Measurements from ENCODE around the gene TCF4. TPM values are rescaled to one million over a fixed set of nuclear protein-coding genes. Genes with fewer than 3 reads are reported as not detected.

Gene TCF4
- total and polyA plus RNA-seq, 4 donors: 14.3 to 356 (median 73.0) TPM

GRCh38 chr18:55439056-55439455 is 148.9 kb downstream of the TCF4 start:
- 85 to 90% methylated on average over 3 of the region's 3 CpGs for WGBS, 2 donors
- Histone ChIP-seq H3K4me1 (ENCODE audit: control insufficient read depth in 5 of 5, insufficient read depth in 5 of 5, low read length in 5 of 5) (peaks cover 0 to 18% (median 0%) of the 10 kb centered on the region in 5 donors), H3K9me3 (ENCODE audit: control insufficient read depth in 4 of 4, insufficient read depth in 3 of 4, low read length in 3 of 4) (no peaks in the 10 kb centered on the region), H3K9ac (ENCODE audit: insufficient read depth in 1 of 2, low read length in 2 of 2) (no peak overlapping the region), H3K4me3 (no peak overlapping the region), H3K27ac (ENCODE audit: low read depth in 1 of 2, low read length in 1 of 2) (no peak overlapping the region), H3K36me3 (ENCODE audit: control insufficient read depth in 4 of 4, insufficient read depth in 4 of 4, low read length in 4 of 4) (no peaks in the 10 kb centered on the region), H3K27me3 (ENCODE audit: control insufficient read depth in 3 of 3, insufficient read depth in 3 of 3, low read length in 2 of 3) (no peaks in the 10 kb centered on the region)
- no peak for ATAC-seq (ENCODE audit: insufficient read depth, low FRiP score)
- DNase-seq: no peak
- no peak for TF ChIP-seq CTCF (IDR thresholded peaks at IDR 0.05; ENCODE audit: control extremely low read depth, extremely low read depth)

- no peak for DNase-seq
- no peaks in the 10 kb centered on the region for H3K9me3 ChIP-seq (ENCODE audit: control insufficient read depth in 4 of 4, insufficient read depth in 3 of 4, low read length in 3 of 4)
- no peak for ATAC-seq (ENCODE audit: insufficient read depth, low FRiP score)
- no peak overlapping the region for H3K9ac ChIP-seq (ENCODE audit: insufficient read depth in 1 of 2, low read length in 2 of 2)
- no peaks in the 10 kb centered on the region for H3K36me3 ChIP-seq (ENCODE audit: control insufficient read depth in 4 of 4, insufficient read depth in 4 of 4, low read length in 4 of 4)
- H3K27ac ChIP-seq (ENCODE audit: low read depth in 1 of 2, low read length in 1 of 2): peak overlapping the region in 1 of 2 donors; percentile 5
- 90 to 100% methylated on average over 1 of the region's 1 CpG for WGBS, 2 donors
- TF ChIP-seq CTCF (IDR thresholded peaks at IDR 0.05; ENCODE audit: control extremely low read depth, extremely low read depth): no peak
- peaks cover 0 to 11% (median under 1%) of the 10 kb centered on the region in 5 donors for H3K4me1 ChIP-seq (ENCODE audit: control insufficient read depth in 5 of 5, insufficient read depth in 5 of 5, low read length in 5 of 5)
- no peak overlapping the region for H3K4me3 ChIP-seq
- no peaks in the 10 kb centered on the region for H3K27me3 ChIP-seq (ENCODE audit: control insufficient read depth in 3 of 3, insufficient read depth in 3 of 3, low read length in 2 of 3)
Observed at GRCh38 chr18:55435592-55435991, 152.4 kb downstream of the TCF4 start.

- ATAC-seq (ENCODE audit: insufficient read depth, low FRiP score) (no peak), DNase-seq (no peak)
- 86 to 88% methylated on average over 5 of the region's 5 CpGs for WGBS, 2 donors
- Histone ChIP-seq H3K27me3 (ENCODE audit: control insufficient read depth in 3 of 3, insufficient read depth in 3 of 3, low read length in 2 of 3) (no peaks in the 10 kb centered on the region), H3K36me3 (ENCODE audit: control insufficient read depth in 4 of 4, insufficient read depth in 4 of 4, low read length in 4 of 4) (no peaks in the 10 kb centered on the region), H3K9ac (ENCODE audit: insufficient read depth in 1 of 2, low read length in 2 of 2) (no peak overlapping the region), H3K4me3 (no peak overlapping the region), H3K9me3 (ENCODE audit: control insufficient read depth in 4 of 4, insufficient read depth in 3 of 4, low read length in 3 of 4) (no peaks in the 10 kb centered on the region), H3K4me1 (ENCODE audit: control insufficient read depth in 5 of 5, insufficient read depth in 5 of 5, low read length in 5 of 5) (peaks cover 0 to 16% (median 0%) of the 10 kb centered on the region in 5 donors), H3K27ac (ENCODE audit: low read depth in 1 of 2, low read length in 1 of 2) (no peak overlapping the region)
- no peak for TF ChIP-seq CTCF (IDR thresholded peaks at IDR 0.05; ENCODE audit: control extremely low read depth, extremely low read depth)
Observed at GRCh38 chr18:55433648-55434047, 154.3 kb downstream of the TCF4 start.

GRCh38 chr18:55433140-55433539 is 154.9 kb downstream of the TCF4 start:
- no peak overlapping the region for H3K4me3 ChIP-seq
- WGBS, 2 donors: 63 to 72% methylated on average over 2 of the region's 2 CpGs
- no peaks in the 10 kb centered on the region for H3K27me3 ChIP-seq (ENCODE audit: control insufficient read depth in 3 of 3, insufficient read depth in 3 of 3, low read length in 2 of 3)
- H3K27ac ChIP-seq (ENCODE audit: low read depth in 1 of 2, low read length in 1 of 2): no peak overlapping the region
- TF ChIP-seq CTCF (IDR thresholded peaks at IDR 0.05; ENCODE audit: control extremely low read depth, extremely low read depth): no peak
- H3K9me3 ChIP-seq (ENCODE audit: control insufficient read depth in 4 of 4, insufficient read depth in 3 of 4, low read length in 3 of 4): no peaks in the 10 kb centered on the region
- no peak overlapping the region for H3K9ac ChIP-seq (ENCODE audit: insufficient read depth in 1 of 2, low read length in 2 of 2)
- H3K4me1 ChIP-seq (ENCODE audit: control insufficient read depth in 5 of 5, insufficient read depth in 5 of 5, low read length in 5 of 5): peaks cover 0 to 16% (median 0%) of the 10 kb centered on the region in 5 donors
- DNase-seq: no peak
- ATAC-seq (ENCODE audit: insufficient read depth, low FRiP score): no peak
- H3K36me3 ChIP-seq (ENCODE audit: control insufficient read depth in 4 of 4, insufficient read depth in 4 of 4, low read length in 4 of 4): no peaks in the 10 kb centered on the region

Measured in lung (tissue), 12 donors.